ENCODE results near the gene ZIC2. TPM values are rescaled to one million over a fixed set of nuclear protein-coding genes. Genes with fewer than 3 reads are reported as not detected.

The ZIC2 gene
- total and polyA plus RNA-seq, 2 of the 8 experiments (the other 6 are each of a cell fraction or from before 2014, with no cell fraction given), result 53.2 to 372 TPM

GRCh38 chr13:99977912-99978798 lies 3.4 kb upstream of the ZIC2 start:
- H3K4me2 ChIP-seq (ENCODE audit: insufficient read depth in 1 of 2, low read depth in 2 of 2, low read length in 2 of 2), result peak overlapping the region; percentile 73 to 91
- H3K23ac ChIP-seq (ENCODE audit: insufficient read length), result no peak overlapping the region
- H2BK120ac ChIP-seq (replicated peaks; ENCODE audit: low read depth, low read length), result peak overlapping the region; percentile 92
- H3K18ac ChIP-seq (ENCODE audit: extremely low read depth, low read length), result peak overlapping the region; percentile 91
- H3K4me1 ChIP-seq (replicated peaks in 1 of 4; ENCODE audit: control insufficient read depth in 3 of 4, insufficient read depth in 4 of 4, low read length in 3 of 4), result peaks cover 0 to 29% (median 26%) of the 10 kb centered on the region in 4 experiments; a peak in 6 of 7 replicates
- H3K36me3 ChIP-seq (ENCODE audit: control insufficient read depth in 2 of 4, insufficient read depth in 4 of 4, low read length in 3 of 4), result peaks cover 5 to 12% (median 9%) of the 10 kb centered on the region in 4 experiments; a peak in 6 of 8 replicates
- H2BK5ac ChIP-seq (ENCODE audit: low read depth, low read length), result peak overlapping the region; percentile 81; the same call in 1 of the 2 replicates
- no peaks in the 10 kb centered on the region; the same call in 1 of the 2 replicates for H3K79me1 ChIP-seq (ENCODE audit: low read depth, low read length)
- H3K9me3 ChIP-seq (ENCODE audit: insufficient read depth in 2 of 2, low read depth in 1 of 2, low read length in 1 of 2), result no peaks in the 10 kb centered on the region; a peak in 1 of 4 replicates
- peaks cover 7 to 8% of the 10 kb centered on the region in 2 experiments for H4K20me1 ChIP-seq (replicated peaks in 1 of 2; ENCODE audit: control insufficient read depth in 1 of 2, insufficient read depth in 2 of 2, low read length in 2 of 2)
- peak overlapping the region; percentile 73 to 94 (median 87) for H3K4me3 ChIP-seq (ENCODE audit: extremely low read depth in 1 of 4, insufficient read depth in 2 of 4, low read depth in 3 of 4, low read length in 4 of 4)
- no peak overlapping the region for H2BK15ac ChIP-seq (ENCODE audit: low read length)
- H4K8ac ChIP-seq (ENCODE audit: extremely low read depth, insufficient read depth, low read length), result no peak overlapping the region; the same call in 1 of the 2 replicates
- ChIA-PET CTCF (ENCODE audit: partially characterized antibody) (interaction anchor here (0.6 kb wide), 1 partner anchor 33 kb away, joined by 3 read pairs; no protein-coding TSS in a partner anchor), POLR2A (ENCODE audit: partially characterized antibody) (interaction anchor here (0.6 to 11.2 kb wide), 6 partner anchors 9 to 477 kb away, joined by 3 to 145 read pairs (median 8); no protein-coding TSS in a partner anchor)
- peaks cover 23% of the 10 kb centered on the region; the same call in 1 of the 2 replicates for H3K23me2 ChIP-seq (ENCODE audit: low read depth, low read length)
- peak overlapping the region; percentile 55 for H3K56ac ChIP-seq (replicated peaks; ENCODE audit: insufficient read length, low read depth, low read length)
- peaks cover 7 to 33% of the 10 kb centered on the region in 2 experiments for H3K79me2 ChIP-seq (ENCODE audit: control insufficient read depth in 1 of 2, insufficient read depth in 2 of 2, low read length in 2 of 2)
- H2AFZ ChIP-seq (ENCODE audit: low read length), result no peak overlapping the region
- peak overlapping the region; percentile 68 for H4K91ac ChIP-seq (replicated peaks; ENCODE audit: insufficient read length, low read length)
- H3K27ac ChIP-seq (ENCODE audit: low read depth, low read length), result no peak overlapping the region
- H2BK12ac ChIP-seq (ENCODE audit: low read depth, low read length), result peak overlapping the region; percentile 90; the same call in 1 of the 2 replicates
- FAIRE-seq (peak; percentile 50), DNase-seq (ENCODE audit: low read depth in 1 of 2, low spot score in 2 of 2) (peak in 1 of 2 experiments; percentile 52)
- H2AK5ac ChIP-seq (ENCODE audit: low read depth, low read length), result no peak overlapping the region; the same call in 1 of the 2 replicates
- peak overlapping the region; percentile 57 for H3K4ac ChIP-seq (replicated peaks; ENCODE audit: insufficient read length, low read depth, low read length)
- peak overlapping the region; percentile 15; the same call in 1 of the 2 replicates for H2BK20ac ChIP-seq (ENCODE audit: low read length)
- H4K5ac ChIP-seq (ENCODE audit: insufficient read length, low read depth, low read length), result peak overlapping the region; percentile 25
- 8% methylated on average over 51 of the region's 52 CpGs; no CpG with 5 or more reads in 1 of the 2 experiments for WGBS, 2 experiments (ENCODE audit: extremely low coverage in 1 of 2, insufficient coverage in 1 of 2, insufficient read length in 1 of 2, insufficient replicate concordance in 2 of 2, low coverage in 1 of 2, low lambda C conversion rate in 2 of 2, missing lambda C conversion rate in 1 of 2)
- H3K27me3 ChIP-seq (replicated peaks in 1 of 4; ENCODE audit: control insufficient read depth in 3 of 4, extremely low read depth in 1 of 4, insufficient read depth in 3 of 4, low read length in 3 of 4), result peaks cover 0 to 16% (median 4%) of the 10 kb centered on the region in 4 experiments; a peak in 4 of 7 replicates
- no peak overlapping the region for H3K14ac ChIP-seq (ENCODE audit: insufficient read length)
- peak overlapping the region in 3 of 4 experiments; percentile 32 to 88 (median 38); a peak in 5 of 7 replicates for H3K9ac ChIP-seq (replicated peaks in 1 of 4; ENCODE audit: extremely low read depth in 1 of 4, low read depth in 3 of 4, low read length in 3 of 4)
- TF ChIP-seq RNF2 (IDR thresholded peaks at IDR 0.05; ENCODE audit: borderline replicate concordance, low read depth, low read length, missing control alignments, poor library complexity, severe bottlenecking) (peak; percentile 63), TCF12 (IDR thresholded peaks at IDR 0.05; ENCODE audit: low read depth, low read length) (no peak), TAF7 (optimal IDR thresholded peaks at IDR 0.05; ENCODE audit: borderline replicate concordance, low read depth, low read length) (peak; percentile 45), SP4 (IDR thresholded peaks at IDR 0.05; ENCODE audit: low read length) (no peak), SUZ12 (IDR thresholded peaks at IDR 0.05; ENCODE audit: low read length) (no peak; the same call in 1 of the 2 replicates), POLR2A (IDR thresholded peaks at IDR 0.05; ENCODE audit: control extremely low read depth in 1 of 2, low read depth in 2 of 2, low read length in 2 of 2) (no peak), BACH1 (IDR thresholded peaks at IDR 0.05; ENCODE audit: low read length) (peak; percentile 41; the same call in 1 of the 2 replicates), BRCA1 (IDR thresholded peaks at IDR 0.05; ENCODE audit: low read depth, low read length) (no peak), MAFK (IDR thresholded peaks at IDR 0.05; ENCODE audit: low read depth, low read length) (no peak)
- TF ChIP-seq, protein P1, sequence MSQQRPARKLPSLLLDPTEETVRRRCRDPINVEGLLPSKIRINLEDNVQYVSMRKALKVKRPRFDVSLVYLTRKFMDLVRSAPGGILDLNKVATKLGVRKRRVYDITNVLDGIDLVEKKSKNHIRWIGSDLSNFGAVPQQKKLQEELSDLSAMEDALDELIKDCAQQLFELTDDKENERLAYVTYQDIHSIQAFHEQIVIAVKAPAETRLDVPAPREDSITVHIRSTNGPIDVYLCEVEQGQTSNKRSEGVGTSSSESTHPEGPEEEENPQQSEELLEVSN (IDR thresholded peaks at IDR 0.05), result peak; percentile 68
